ENCODE data around the gene CREB5.

DNA sequence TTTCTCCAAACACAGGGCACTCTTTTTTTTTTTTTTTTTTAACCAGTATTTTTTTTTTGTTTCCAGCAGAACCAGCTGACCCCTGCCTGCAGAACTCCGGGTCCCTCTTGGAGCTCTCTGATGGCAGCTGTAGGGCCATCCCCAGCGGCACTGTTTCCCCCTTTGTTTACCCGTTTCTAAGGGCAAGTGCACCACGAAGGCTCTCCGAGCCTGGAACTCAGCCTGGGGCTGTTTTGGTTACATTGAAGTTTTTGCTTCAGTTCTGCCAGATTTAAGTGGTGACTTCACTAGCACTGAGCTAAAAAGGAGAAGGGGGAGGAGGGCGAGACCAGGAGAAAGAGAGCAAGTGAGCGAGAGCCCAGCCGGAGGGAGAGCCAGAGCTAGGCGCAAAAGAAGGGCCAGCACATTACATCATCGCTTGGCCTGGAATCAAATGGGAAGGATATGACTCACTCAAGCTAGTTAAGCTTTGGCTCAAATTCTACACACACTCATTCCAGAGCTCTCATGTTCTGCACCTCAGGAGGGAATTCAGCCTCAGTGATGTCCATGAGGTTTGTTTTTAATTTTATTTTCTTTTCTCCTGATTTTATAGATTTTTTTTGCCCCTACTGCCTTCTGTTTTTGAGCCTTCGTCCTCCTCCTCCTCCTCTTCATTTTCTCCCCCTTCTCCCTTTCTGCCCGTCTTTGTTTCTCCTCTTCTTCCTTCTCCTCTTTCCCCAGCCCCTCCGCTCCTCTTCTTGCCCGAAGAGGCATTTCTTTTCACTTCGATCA lies 273.5 kb downstream of the CREB5 start:
- TF ChIP-seq POLR2AphosphoS5 (IDR thresholded peaks at IDR 0.05; ENCODE audit: low read depth, low read length): peak; percentile 85
- TF ChIP-seq, protein P1, sequence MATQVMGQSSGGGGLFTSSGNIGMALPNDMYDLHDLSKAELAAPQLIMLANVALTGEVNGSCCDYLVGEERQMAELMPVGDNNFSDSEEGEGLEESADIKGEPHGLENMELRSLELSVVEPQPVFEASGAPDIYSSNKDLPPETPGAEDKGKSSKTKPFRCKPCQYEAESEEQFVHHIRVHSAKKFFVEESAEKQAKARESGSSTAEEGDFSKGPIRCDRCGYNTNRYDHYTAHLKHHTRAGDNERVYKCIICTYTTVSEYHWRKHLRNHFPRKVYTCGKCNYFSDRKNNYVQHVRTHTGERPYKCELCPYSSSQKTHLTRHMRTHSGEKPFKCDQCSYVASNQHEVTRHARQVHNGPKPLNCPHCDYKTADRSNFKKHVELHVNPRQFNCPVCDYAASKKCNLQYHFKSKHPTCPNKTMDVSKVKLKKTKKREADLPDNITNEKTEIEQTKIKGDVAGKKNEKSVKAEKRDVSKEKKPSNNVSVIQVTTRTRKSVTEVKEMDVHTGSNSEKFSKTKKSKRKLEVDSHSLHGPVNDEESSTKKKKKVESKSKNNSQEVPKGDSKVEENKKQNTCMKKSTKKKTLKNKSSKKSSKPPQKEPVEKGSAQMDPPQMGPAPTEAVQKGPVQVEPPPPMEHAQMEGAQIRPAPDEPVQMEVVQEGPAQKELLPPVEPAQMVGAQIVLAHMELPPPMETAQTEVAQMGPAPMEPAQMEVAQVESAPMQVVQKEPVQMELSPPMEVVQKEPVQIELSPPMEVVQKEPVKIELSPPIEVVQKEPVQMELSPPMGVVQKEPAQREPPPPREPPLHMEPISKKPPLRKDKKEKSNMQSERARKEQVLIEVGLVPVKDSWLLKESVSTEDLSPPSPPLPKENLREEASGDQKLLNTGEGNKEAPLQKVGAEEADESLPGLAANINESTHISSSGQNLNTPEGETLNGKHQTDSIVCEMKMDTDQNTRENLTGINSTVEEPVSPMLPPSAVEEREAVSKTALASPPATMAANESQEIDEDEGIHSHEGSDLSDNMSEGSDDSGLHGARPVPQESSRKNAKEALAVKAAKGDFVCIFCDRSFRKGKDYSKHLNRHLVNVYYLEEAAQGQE (IDR thresholded peaks at IDR 0.05; ENCODE audit: insufficient read depth in 1 of 2, low read depth in 2 of 2, low read length in 2 of 2): peak; percentile 41 to 62; a peak in 2 of 4 replicates
- peak; percentile 84 for TF ChIP-seq FOXP2 (optimal IDR thresholded peaks at IDR 0.05; ENCODE audit: borderline replicate concordance, extremely low read depth, extremely low read length, insufficient read depth)
- TF ChIP-seq TAF1 (IDR thresholded peaks at IDR 0.05; ENCODE audit: borderline replicate concordance, insufficient read depth, low read length): peak; percentile 52; the same call in 1 of the 2 replicates
